ENCODE measurements around the gene NECAB2.

DNA sequence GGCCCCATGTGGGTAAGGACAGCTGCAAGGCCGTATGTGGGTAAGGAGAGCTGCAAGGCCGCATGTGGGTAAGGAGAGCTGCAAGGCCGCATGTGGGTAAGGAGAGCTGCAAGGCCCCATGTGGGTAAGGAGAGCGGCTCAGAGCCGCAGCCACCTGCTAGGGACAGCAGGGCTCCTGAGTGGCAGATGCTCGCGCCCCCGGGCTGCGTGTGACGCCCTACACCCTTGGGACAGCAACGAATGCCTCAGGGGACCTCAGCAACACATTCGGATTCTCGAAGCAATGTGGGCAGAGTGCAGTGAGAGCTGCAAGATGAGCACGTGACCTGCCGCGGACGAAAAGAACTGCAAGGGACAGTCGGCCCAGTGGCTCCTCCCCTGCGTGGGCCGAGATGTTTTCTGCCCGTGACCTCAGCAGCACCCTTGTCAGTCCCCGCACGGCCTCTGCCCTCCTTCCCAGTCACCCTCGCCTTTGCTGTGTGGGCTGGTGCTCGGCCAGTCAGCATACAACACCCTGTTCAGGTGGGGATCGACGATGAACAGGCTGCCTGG, 84.1 kb downstream of the NECAB2 start:
- TF ChIP-seq POLR2A (IDR thresholded peaks at IDR 0.05; ENCODE audit: low read length) (no peak), GATA1 (IDR thresholded peaks at IDR 0.05; ENCODE audit: low read depth, low read length) (no peak)

All from erythroblast (primary cell).